Activated T-cell treated with anti-CD3 and anti-CD28 coated beads for 48 hours (primary cell): ENCODE data around the gene GAP43.
A peak's percentile ranks its signal among the peaks of the same experiment; 100 is the strongest.

Experiments
- DNase-seq: peaks from one replicate; pipeline ENCODE4 v3.0.0-alpha.2; 2020; ENCODE audit warnings: low read depth

Gene GAP43

GRCh38 chr3:115623044-115623868 is at the start of gene GAP43:
Gene GAP43 (plus strand): TSS chr3:115623510. CDS start chr3:115623690, 180 bp downstream.
- DNase-seq, result no peak

- DNase-seq, result no peak
These were observed 46.9 kb upstream of the GAP43 start for GRCh38 chr3:115576325-115576875.

GRCh38 chr3:115577000-115577399 is 46.3 kb upstream of the GAP43 start:
- no peak for DNase-seq

- DNase-seq, result no peak
These were observed 45.0 kb upstream of the GAP43 start for GRCh38 chr3:115578331-115578730.

- DNase-seq, result no peak
These were observed 42.7 kb upstream of the GAP43 start for GRCh38 chr3:115580566-115580965.

GRCh38 chr3:115581362-115582135 is 41.8 kb upstream of the GAP43 start:
- peak; percentile 3 for DNase-seq

GRCh38 chr3:115588201-115589115 is 34.9 kb upstream of the GAP43 start:
- DNase-seq, result no peak

GRCh38 chr3:115590873-115591272 is 32.4 kb upstream of the GAP43 start:
- DNase-seq, result no peak

- no peak for DNase-seq
These were observed 27.6 kb upstream of the GAP43 start for GRCh38 chr3:115595611-115596275.

- no peak for DNase-seq
These were observed 25.1 kb upstream of the GAP43 start for GRCh38 chr3:115598216-115598615.

GRCh38 chr3:115602194-115602593 is 21.1 kb upstream of the GAP43 start:
- DNase-seq, result no peak

GRCh38 chr3:115611630-115612029 is 11.7 kb upstream of the GAP43 start:
- DNase-seq, result no peak

- DNase-seq, result no peak
These were observed 8.1 kb upstream of the GAP43 start for GRCh38 chr3:115615001-115615814.

- peak; percentile 10 for DNase-seq
These were observed 6.8 kb upstream of the GAP43 start for GRCh38 chr3:115616461-115616860.

- DNase-seq, result no peak
These were observed 5.7 kb upstream of the GAP43 start for GRCh38 chr3:115617591-115617990.

- no peak for DNase-seq
These were observed 875 bp downstream of the GAP43 start for GRCh38 chr3:115624029-115624741.

GRCh38 chr3:115624901-115625300 is 1.6 kb downstream of the GAP43 start:
- no peak for DNase-seq

GRCh38 chr3:115626006-115626409 is 2.7 kb downstream of the GAP43 start:
- DNase-seq, result no peak

- no peak for DNase-seq
These were observed 3.4 kb downstream of the GAP43 start for GRCh38 chr3:115626721-115627120.
